Breast epithelium (tissue), 3 donors: ENCODE data around the gene CCDC54.

Source experiments
- CTCF ChIP-seq, 3 donors: fragments of 450-650 bp; IDR thresholded peaks; one replicate each; pipeline ENCODE4 v1.5.1; 2016 to 2017; ENCODE audit warnings: antibody characterized with exemption in 3 of 3, mild to moderate bottlenecking in 3 of 3, moderate library complexity in 3 of 3
- POLR2A ChIP-seq: fragments of 450-650 bp; IDR thresholded peaks from one replicate; pipeline ENCODE4 v1.6.1; 2016; ENCODE audit warnings: antibody characterized with exemption, mild to moderate bottlenecking, moderate library complexity

GRCh38 chr3:107412376-107412775 is 35.1 kb downstream of the CCDC54 start:
- TF ChIP-seq CTCF (IDR thresholded peaks at IDR 0.05) (no peak), POLR2A (no peak)
